Psoas muscle (tissue), 8 donors: ENCODE results near the gene ZNF555. TPM values are rescaled to one million over a fixed set of nuclear protein-coding genes. Genes with fewer than 3 reads are reported as not detected.
A peak's percentile ranks its signal among the peaks of the same experiment; 100 is the strongest.
"Not testable (repeated sequence)": the region's sequence is repeated elsewhere in the genome, so short reads cannot be mapped to it uniquely, and the experiment has no call there.

Experiments
- ATAC-seq, 4 donors: fragments of 200-7000 bp; cut with Tn5 transposase; one replicate each; pipeline ENCODE4 v1.9.1; 2020; ENCODE audit warnings: moderate library complexity in 3 of 4, mild to moderate bottlenecking in 2 of 4
- DNase-seq, 2 donors: peaks; one replicate each; pipeline ENCODE4 v3.0.0-alpha.2; 2020
- H3K27ac ChIP-seq: fragments of 200-600 bp; one replicate; pipeline ENCODE4 v1.8.0; 2022
- H3K27me3 ChIP-seq, 3 donors: fragments of 200-600 bp in 1 of 3; one replicate each; pipeline versions ENCODE4 v1.6.1 to v1.8.0; 2013 to 2022; ENCODE audit warnings: low read length in 2 of 3, mild to moderate bottlenecking in 2 of 3, moderate library complexity in 1 of 3; ENCODE audit not compliant: insufficient read depth in 3 of 3
- H3K36me3 ChIP-seq, 2 donors: fragments of 200-600 bp in 1 of 2; one replicate each; pipeline versions ENCODE4 v1.6.1 to v1.8.0; 2013 to 2022; ENCODE audit warnings: low read depth in 1 of 2, mild to moderate bottlenecking in 1 of 2, moderate library complexity in 1 of 2; ENCODE audit not compliant: insufficient read depth in 1 of 2
- H3K4me1 ChIP-seq: fragments of 200-600 bp; one replicate; pipeline ENCODE4 v1.8.0; 2022
- H3K4me3 ChIP-seq: fragments of 200-600 bp; one replicate; pipeline ENCODE4 v1.8.0; 2022; ENCODE audit warnings: mild to moderate bottlenecking
- H3K9me3 ChIP-seq: fragments of 200-600 bp; one replicate; pipeline ENCODE4 v1.8.0; 2022
- WGBS, 3 donors: extraction: QIAGEN DNeasy Blood & Tissue Kit; methylation state at CpG; one replicate each; pipeline versions ENCODE4 v1.1.6 to v1.1.7; 2013; 5-methylcytosine and 5-hydroxymethylcytosine counted together
- intact Hi-C, 2 donors: fragments of 100-400 bp; cut with DNase I; formaldehyde crosslinking; loops; one replicate each; pipeline versions ENCODE4 v1.11.0 to v1.14.2; 2022
- polyA plus RNA-seq, 3 donors: library from polyadenylated mRNA; stranded (reverse); fragments of 200-250 nt; gene quantifications; one replicate each; pipeline ENCODE4 v1.2.3, GENCODE V29; 2013
- total RNA-seq, 4 donors: library from RNA; stranded (reverse); fragmentation: NEBNext Ultra II Directional in 2 of 4; extraction: Animal tissue kit (Norgen Biotek cat#: 25700) in 2 of 4; gene quantifications; one replicate each; pipeline versions ENCODE4 v1.2.1 to v1.2.4, GENCODE V29; 2021 to 2023
- TF ChIP-seq, protein P1 (sequence below): fragments of 200-600 bp; IDR thresholded peaks from one replicate; pipeline ENCODE4 v1.8.0; 2022; ENCODE audit warnings: antibody characterized with exemption
- donor health status: healthy with polysubstance abuse.
- donor health status: DM: no; HTN: no; CAD: no; lungs with moderate emphysema.
- donor health status: Bipolar disorder and iron deficiency.
- donor health status: healthy.
- donor health status: DM: yes; HTN: yes; CAD: no.
- donor health status: DM: no; HTN: no; CAD: no.
- donor health status: DM: no; HTN: no; CAD: no.
- donor health status: DM: yes; HTN: yes; CAD: no.

ZNF555 gene
- total and polyA plus RNA-seq, 7 donors, result 1.7 to 16.0 (median 2.9) TPM

DNA sequence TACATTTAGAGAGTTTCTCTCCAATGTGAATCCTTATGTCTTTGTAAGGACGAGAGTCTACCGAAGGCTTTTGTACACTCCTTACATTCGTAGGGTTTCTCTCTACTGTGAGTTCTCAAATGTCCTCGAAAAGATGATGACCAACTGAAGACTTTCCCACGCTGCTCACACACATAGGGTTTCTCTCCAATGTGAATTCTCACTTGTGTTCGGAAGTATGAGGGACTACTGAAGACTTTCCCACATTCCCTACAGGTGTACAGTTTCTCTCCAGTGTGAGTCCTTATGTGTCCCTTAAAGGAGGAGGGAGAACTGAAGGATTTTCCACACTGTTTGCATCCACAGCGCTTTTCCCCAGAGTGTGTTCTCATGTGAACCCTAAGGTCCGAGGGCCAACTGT, 55.4 kb downstream of the ZNF555 start:
- intact Hi-C loops, result no loop called here
- Histone ChIP-seq H3K27ac (no peak overlapping the region), H3K36me3 (no peaks in the 10 kb centered on the region), H3K4me1 (no peaks in the 10 kb centered on the region), H3K27me3 (peaks cover 0 to 10% (median 0%) of the 10 kb centered on the region in 3 donors), H3K9me3 (peaks cover 12% of the 10 kb centered on the region), H3K4me3 (no peak overlapping the region)
- TF ChIP-seq, protein P1, sequence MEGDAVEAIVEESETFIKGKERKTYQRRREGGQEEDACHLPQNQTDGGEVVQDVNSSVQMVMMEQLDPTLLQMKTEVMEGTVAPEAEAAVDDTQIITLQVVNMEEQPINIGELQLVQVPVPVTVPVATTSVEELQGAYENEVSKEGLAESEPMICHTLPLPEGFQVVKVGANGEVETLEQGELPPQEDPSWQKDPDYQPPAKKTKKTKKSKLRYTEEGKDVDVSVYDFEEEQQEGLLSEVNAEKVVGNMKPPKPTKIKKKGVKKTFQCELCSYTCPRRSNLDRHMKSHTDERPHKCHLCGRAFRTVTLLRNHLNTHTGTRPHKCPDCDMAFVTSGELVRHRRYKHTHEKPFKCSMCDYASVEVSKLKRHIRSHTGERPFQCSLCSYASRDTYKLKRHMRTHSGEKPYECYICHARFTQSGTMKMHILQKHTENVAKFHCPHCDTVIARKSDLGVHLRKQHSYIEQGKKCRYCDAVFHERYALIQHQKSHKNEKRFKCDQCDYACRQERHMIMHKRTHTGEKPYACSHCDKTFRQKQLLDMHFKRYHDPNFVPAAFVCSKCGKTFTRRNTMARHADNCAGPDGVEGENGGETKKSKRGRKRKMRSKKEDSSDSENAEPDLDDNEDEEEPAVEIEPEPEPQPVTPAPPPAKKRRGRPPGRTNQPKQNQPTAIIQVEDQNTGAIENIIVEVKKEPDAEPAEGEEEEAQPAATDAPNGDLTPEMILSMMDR, result no peak
- 71 to 78% (median 77%) methylated on average over 8 of the region's 8 CpGs for whole genome bisulfite sequencing, 3 donors
- ATAC-seq (no peak), DNase-seq (no peak)

DNA sequence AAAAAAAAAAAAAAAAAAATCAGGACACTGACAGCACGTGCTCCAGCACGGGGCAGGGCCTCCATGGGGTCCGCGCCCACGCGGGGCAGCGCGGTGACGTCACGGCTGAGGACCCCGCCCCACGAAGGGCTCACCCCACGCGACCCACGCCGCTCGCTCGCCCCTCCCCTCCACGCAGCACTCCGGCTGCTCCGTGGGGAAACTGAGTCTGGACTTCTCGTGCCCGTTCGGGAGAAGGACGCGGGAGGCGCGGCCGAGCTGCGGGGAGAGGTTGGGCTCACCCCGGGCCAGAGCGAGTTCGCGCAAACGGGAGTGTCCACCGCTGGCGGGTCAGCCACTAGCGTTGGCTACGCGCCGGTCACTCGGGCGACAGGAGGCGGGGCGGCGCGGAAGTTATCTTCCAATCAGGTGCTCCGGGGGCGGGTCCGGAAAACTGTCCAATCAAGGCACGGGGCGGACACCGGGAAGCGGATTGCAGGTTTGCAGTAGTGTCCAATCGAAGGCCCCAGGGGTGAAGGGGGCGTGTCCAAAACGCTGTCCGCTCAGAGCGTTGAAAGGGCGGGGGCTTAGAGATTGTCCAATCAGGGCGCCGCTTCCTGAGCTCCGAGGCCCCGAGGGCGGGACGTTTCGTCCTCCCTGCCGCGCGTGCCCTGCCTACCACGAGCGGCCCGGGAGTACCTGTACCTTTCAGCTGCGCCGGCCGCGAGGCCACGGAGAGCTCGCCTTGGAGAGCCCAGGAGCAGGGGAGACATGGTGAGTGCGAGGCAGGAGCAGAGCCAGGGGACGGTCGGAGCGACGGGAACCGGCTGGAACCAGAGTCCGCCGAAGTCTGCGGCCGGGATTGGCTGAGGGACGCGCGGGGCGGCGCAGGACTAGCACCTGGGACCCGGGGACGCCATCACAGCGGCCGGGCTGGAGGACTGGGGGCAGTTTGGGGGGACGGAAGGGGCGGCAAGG, 59.3 kb downstream of the ZNF555 start, which contains the start of gene ZNF57:
ZNF57 (plus strand) TSS at position 633 of the 957 bp plus-strand sequence; CDS start at position 751, 118 bp downstream.
- Histone ChIP-seq H3K27ac (peak within 1 kb of the TSS; percentile 79), H3K27me3 (no peaks in the 10 kb centered on the region), H3K9me3 (peaks cover 12% of the 10 kb centered on the region), H3K4me1 (no peaks in the 10 kb centered on the region), H3K4me3 (peak within 1 kb of the TSS; percentile 87), H3K36me3 (no peaks in the 10 kb centered on the region)
- 0 to 1% (median 0%) methylated on average over 77 to 100 of the region's 100 CpGs for WGBS, 3 donors
- peak; percentile 100 for DNase-seq
- ATAC-seq, result peak; percentile 99 to 100 (median 100)
- intact Hi-C loops, result loop anchor here in 1 of 2 donors (5.0 kb wide), 1 partner anchor 42 kb away; the partner anchor contains the start of gene ZNF77
- TF ChIP-seq, protein P1, result no peak

DNA sequence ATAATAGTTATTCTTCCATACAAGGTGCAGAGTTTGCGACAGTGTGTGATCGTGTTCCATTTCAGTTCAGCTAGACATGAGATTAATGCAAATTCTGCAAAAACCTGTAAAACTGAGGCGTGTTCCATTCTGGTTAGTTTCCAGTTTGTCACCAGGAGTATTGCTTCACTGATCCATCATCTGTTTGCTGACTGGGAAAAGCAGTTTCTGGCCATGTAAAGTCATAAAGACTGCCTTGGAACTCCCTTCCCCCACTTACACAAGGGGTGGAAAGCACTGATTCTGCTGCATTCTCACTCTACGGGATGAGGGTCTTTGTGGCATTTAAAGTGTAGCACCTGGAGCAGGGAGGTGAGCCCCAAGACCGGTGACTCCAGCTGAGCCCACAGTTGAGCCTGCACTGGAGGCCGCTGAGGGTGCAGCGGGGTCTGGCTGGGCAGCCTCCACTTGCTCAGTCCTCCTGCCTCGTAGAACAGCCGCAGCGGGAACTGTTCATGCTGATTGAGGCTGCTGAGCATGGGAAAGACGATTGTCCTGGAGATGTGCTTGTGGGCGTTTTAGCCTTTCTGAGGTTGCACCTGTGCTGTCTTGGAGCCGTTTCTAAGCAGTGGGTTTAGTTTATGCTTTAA, 61.4 kb downstream of the ZNF555 start:
- intact Hi-C loops, result loop anchor here in 1 of 2 donors (5.0 kb wide), 1 partner anchor 40 kb away; the partner anchor contains the start of gene ZNF77
- Histone ChIP-seq H3K36me3 (no peaks in the 10 kb centered on the region), H3K9me3 (peaks cover under 1% of the 10 kb centered on the region), H3K4me3 (no peak overlapping the region), H3K4me1 (no peaks in the 10 kb centered on the region), H3K27me3 (no peaks in the 10 kb centered on the region), H3K27ac (no peak overlapping the region)
- DNase-seq (no peak), ATAC-seq (no peak)
- WGBS, 3 donors, result 72 to 84% (median 77%) methylated on average over 13 of the region's 13 CpGs
- TF ChIP-seq, protein P1, result no peak

DNA sequence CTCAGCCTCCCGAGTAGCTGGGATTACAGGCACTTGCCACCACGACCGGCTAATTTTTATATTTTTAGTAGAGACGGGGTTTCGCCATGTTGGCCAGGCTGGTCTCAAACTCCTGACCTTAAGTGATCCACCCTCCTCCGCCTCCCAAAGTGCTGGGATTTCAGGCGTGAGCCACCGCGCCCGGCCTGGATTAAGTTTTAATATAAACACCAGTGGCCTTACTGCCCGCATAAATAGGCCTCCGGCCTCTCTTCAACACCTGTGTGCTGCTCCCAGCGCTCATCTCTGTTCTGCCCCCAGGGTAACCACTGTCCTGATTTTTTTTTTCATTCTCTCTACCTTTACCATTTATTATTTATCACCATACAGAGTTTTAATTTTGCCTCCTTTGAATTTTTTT, 62.1 kb downstream of the ZNF555 start:
- 82 to 95% (median 89%) methylated on average over 13 of the region's 13 CpGs for WGBS, 3 donors
- not testable (repeated sequence) for H3K27ac ChIP-seq, ATAC-seq, H3K4me3 ChIP-seq, H3K36me3 ChIP-seq, H3K27me3 ChIP-seq, DNase-seq, H3K4me1 ChIP-seq, H3K9me3 ChIP-seq
- intact Hi-C loops, result loop anchor here in 1 of 2 donors (5.0 kb wide), 1 partner anchor 39 kb away; the partner anchor contains the start of gene ZNF77
